Measurements from ENCODE around the gene C2CD2L. TPM values are rescaled to one million over a fixed set of nuclear protein-coding genes. Genes with fewer than 3 reads are reported as not detected.
"Not testable (repeated sequence)": the region's sequence is repeated elsewhere in the genome, so short reads cannot be mapped to it uniquely, and the experiment has no call there.

Gene C2CD2L
- total RNA-seq, 1 donor from 2014 or later = 12.1 TPM

DNA sequence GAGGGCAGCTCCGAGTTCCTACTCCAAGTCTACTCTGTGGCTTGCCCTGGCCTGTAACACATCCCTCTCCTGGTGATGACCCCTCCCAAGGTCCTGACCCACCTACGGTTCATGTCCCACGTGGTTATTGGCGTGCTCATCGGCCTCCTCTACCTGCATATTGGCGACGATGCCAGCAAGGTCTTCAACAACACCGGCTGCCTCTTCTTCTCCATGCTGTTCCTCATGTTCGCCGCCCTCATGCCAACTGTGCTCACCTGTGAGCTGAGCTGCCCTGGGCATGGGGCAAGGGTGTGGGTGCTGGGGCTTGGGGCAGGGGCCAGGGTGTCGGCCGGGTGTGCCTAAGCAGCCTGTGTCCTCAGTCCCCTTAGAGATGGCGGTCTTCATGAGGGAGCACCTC, 51.3 kb downstream of the C2CD2L start:
- no peaks in the 10 kb centered on the region for H3K9me3 Mint-ChIP-seq (ENCODE audit: low read depth)
- no peak overlapping the region for H3K27ac Mint-ChIP-seq (ENCODE audit: unreplicated experiment)
- no peaks in the 10 kb centered on the region for H3K36me3 Mint-ChIP-seq (ENCODE audit: low read depth)
- H3K4me1 Mint-ChIP-seq (ENCODE audit: low read depth) = no peaks in the 10 kb centered on the region
- H3K27me3 Mint-ChIP-seq (ENCODE audit: low read depth) = no peaks in the 10 kb centered on the region
- no peak overlapping the region for H3K4me3 Mint-ChIP-seq (ENCODE audit: unreplicated experiment)
- TF ChIP-seq, protein P1, sequence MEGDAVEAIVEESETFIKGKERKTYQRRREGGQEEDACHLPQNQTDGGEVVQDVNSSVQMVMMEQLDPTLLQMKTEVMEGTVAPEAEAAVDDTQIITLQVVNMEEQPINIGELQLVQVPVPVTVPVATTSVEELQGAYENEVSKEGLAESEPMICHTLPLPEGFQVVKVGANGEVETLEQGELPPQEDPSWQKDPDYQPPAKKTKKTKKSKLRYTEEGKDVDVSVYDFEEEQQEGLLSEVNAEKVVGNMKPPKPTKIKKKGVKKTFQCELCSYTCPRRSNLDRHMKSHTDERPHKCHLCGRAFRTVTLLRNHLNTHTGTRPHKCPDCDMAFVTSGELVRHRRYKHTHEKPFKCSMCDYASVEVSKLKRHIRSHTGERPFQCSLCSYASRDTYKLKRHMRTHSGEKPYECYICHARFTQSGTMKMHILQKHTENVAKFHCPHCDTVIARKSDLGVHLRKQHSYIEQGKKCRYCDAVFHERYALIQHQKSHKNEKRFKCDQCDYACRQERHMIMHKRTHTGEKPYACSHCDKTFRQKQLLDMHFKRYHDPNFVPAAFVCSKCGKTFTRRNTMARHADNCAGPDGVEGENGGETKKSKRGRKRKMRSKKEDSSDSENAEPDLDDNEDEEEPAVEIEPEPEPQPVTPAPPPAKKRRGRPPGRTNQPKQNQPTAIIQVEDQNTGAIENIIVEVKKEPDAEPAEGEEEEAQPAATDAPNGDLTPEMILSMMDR (IDR thresholded peaks at IDR 0.05) = no peak
- peak; percentile 75 for DNase-seq (ENCODE audit: low spot score)

DNA sequence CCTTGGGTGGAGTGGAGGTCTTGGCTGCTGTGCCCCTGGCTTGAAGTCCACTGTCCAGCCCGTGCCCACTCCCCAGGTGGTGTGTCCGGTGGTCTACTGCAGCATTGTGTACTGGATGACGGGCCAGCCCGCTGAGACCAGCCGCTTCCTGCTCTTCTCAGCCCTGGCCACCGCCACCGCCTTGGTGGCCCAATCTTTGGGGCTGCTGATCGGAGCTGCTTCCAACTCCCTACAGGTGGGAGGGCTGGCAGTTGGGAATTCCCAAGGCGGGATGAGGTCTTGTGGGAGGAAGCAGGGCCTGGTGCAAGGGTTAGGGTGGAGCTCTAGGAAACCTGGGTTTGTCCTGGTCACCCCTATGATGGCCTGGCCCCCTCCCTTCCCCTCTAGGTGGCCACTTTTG, 53.0 kb downstream of the C2CD2L start:
- H3K4me1 Mint-ChIP-seq (ENCODE audit: low read depth) = no peaks in the 10 kb centered on the region
- TF ChIP-seq, protein P1 (IDR thresholded peaks at IDR 0.05) = no peak
- H3K36me3 Mint-ChIP-seq (ENCODE audit: low read depth) = no peaks in the 10 kb centered on the region
- H3K27ac Mint-ChIP-seq (ENCODE audit: unreplicated experiment) = no peak overlapping the region
- no peaks in the 10 kb centered on the region for H3K27me3 Mint-ChIP-seq (ENCODE audit: low read depth)
- no peak for DNase-seq (ENCODE audit: low spot score)
- no peaks in the 10 kb centered on the region for H3K9me3 Mint-ChIP-seq (ENCODE audit: low read depth)
- no peak overlapping the region for H3K4me3 Mint-ChIP-seq (ENCODE audit: unreplicated experiment)

DNA sequence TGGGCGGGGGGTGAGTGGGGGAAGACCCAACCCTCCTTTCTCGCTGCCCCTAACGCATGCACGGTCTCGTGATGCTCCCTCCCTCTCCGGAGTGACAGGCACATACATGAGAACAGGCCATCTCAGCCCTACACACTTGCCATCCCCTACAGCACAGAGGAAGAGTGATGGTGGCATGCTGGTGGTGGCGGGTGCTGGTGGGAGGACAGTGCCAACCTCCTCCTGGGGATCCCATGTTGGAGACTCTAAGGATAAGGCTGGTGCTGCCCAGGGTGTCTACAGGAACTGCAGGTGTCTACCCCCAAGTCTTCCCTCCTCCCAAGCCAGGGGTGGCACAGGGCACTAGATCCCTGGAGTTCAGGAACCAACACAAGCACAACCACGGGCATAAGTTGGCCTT, 54.7 kb downstream of the C2CD2L start:
- Mint-ChIP-seq H3K27me3 (ENCODE audit: low read depth) (no peaks in the 10 kb centered on the region), H3K36me3 (ENCODE audit: low read depth) (no peaks in the 10 kb centered on the region), H3K9me3 (ENCODE audit: low read depth) (no peaks in the 10 kb centered on the region), H3K27ac (ENCODE audit: unreplicated experiment) (no peak overlapping the region), H3K4me3 (ENCODE audit: unreplicated experiment) (no peak overlapping the region), H3K4me1 (ENCODE audit: low read depth) (peaks cover 7% of the 10 kb centered on the region)
- TF ChIP-seq, protein P1 (IDR thresholded peaks at IDR 0.05) = no peak
- no peak for DNase-seq (ENCODE audit: low spot score)

DNA sequence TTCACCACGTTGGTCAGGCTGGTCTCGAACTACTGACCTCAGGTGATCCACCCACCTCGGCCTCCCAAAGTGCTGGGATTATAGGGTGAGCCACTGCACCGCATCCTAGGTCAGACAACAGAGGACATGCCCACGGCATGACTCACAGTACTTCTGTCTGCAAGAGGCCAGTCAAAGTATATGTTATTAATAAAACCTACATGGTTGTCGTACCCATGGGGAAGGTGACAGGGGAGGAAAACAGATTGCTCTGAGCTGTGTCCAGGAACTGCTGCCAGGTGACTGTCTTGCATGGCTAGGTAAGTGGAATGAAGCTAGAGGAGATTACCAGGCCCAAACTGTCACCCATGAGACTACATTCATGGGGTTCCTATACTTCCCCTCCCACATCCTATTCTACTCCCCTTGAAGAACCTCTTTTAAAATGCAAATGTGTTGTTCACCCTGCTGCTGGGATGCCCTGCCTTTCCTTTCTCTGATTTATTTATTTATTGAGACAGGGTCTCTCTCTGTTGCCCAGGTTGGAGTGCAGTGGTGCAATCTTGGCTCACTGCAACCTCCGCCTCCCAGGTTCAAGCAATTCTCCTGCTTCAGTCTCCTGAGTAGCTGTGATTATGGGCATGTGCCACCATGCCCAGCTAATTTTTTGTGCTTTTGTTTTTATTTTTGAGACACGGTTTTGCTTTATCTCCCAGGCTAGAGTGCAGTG, 59.4 kb downstream of the C2CD2L start:
- no peak for DNase-seq (ENCODE audit: low spot score)
- Mint-ChIP-seq H3K4me3 (ENCODE audit: unreplicated experiment) (no peak overlapping the region), H3K4me1 (ENCODE audit: low read depth) (peaks cover 19% of the 10 kb centered on the region), H3K27me3 (ENCODE audit: low read depth) (no peaks in the 10 kb centered on the region), H3K36me3 (ENCODE audit: low read depth) (no peaks in the 10 kb centered on the region), H3K27ac (ENCODE audit: unreplicated experiment) (peak overlapping the region; percentile 8), H3K9me3 (ENCODE audit: low read depth) (no peaks in the 10 kb centered on the region)
- TF ChIP-seq, protein P1 (IDR thresholded peaks at IDR 0.05) = no peak

DNA sequence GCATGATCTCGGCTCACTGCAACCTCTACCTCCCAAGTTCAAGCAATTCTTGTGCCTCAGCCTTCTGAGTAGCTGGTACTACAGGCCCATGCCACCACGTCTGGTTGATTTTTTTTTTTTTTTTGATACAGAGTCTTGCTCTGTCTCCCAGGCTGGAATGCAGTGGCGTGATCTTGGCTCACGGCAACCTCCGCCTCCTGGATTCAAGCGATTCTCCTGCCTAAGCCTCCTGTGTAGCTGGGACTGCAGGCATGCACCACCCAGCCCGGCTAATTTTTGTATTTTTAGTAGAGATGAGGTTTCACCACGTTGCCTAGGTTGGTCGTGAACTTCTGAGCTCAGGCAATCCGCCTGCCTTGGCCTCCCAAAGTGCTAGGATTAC, 59.9 kb downstream of the C2CD2L start:
- H3K4me3 Mint-ChIP-seq (ENCODE audit: unreplicated experiment); H3K36me3 Mint-ChIP-seq (ENCODE audit: low read depth); H3K9me3 Mint-ChIP-seq (ENCODE audit: low read depth); H3K27me3 Mint-ChIP-seq (ENCODE audit: low read depth); DNase-seq (ENCODE audit: low spot score): not testable (repeated sequence)
- Mint-ChIP-seq H3K4me1 (ENCODE audit: low read depth) (peaks cover 19% of the 10 kb centered on the region), H3K27ac (ENCODE audit: unreplicated experiment) (peak overlapping the region; percentile 8)

DNA sequence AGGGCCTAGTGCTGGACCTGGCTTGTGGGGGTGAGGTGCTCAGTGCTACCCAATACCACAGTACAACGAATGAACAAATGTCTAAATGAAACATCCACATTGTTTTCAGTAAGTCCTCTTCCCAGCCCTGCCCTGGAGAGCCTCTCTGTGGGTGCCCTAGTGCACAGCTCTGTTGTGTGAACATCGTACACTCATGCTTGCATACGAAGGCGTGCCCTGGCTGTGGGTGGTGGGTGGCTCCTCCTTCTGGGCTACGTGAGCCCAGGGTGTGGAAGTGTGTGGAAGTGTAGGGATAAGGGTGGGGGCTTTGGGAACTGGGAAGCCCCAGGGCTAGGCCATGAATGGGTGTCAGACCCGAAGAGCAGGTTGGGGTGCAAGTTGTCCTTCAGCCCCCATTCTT, 60.8 kb downstream of the C2CD2L start:
- no peak for DNase-seq (ENCODE audit: low spot score)
- peak overlapping the region; percentile 56 for H3K4me3 Mint-ChIP-seq (ENCODE audit: unreplicated experiment)
- H3K27ac Mint-ChIP-seq (ENCODE audit: unreplicated experiment) = peak overlapping the region; percentile 51
- H3K27me3 Mint-ChIP-seq (ENCODE audit: low read depth) = no peaks in the 10 kb centered on the region
- peaks cover 19% of the 10 kb centered on the region for H3K4me1 Mint-ChIP-seq (ENCODE audit: low read depth)
- H3K9me3 Mint-ChIP-seq (ENCODE audit: low read depth) = no peaks in the 10 kb centered on the region
- TF ChIP-seq, protein P1 (IDR thresholded peaks at IDR 0.05) = no peak
- H3K36me3 Mint-ChIP-seq (ENCODE audit: low read depth) = no peaks in the 10 kb centered on the region

Data from chondrocyte (in vitro differentiated cells).